Body of pancreas (tissue), 4 donors: ENCODE data around the gene NOP16.

ENCODE experiments used
- CTCF ChIP-seq, 7 experiments: fragments of 450-650 bp in 4 of 7; fragments of 200-600 bp in 3 of 7; sonication (generic) in 3 of 7; IDR thresholded peaks; one replicate each; pipeline ENCODE4 v1.5.1; 2016 to 2019; ENCODE audit warnings: antibody characterized with exemption in 7 of 7
- POLR2A ChIP-seq, 3 donors: fragments of 450-650 bp; IDR thresholded peaks; one replicate each; pipeline ENCODE4 v1.6.1; 2016; ENCODE audit warnings: antibody characterized with exemption in 3 of 3, mild to moderate bottlenecking in 2 of 3

- TF ChIP-seq CTCF (IDR thresholded peaks at IDR 0.05) = no peak
- no peak for TF ChIP-seq POLR2A (IDR thresholded peaks at IDR 0.05)
Observed at GRCh38 chr5:176334031-176334770, 54.2 kb downstream of the NOP16 start.
